CD4-positive, alpha-beta memory T cell (primary cell): ENCODE results near the gene SORT1. TPM values are rescaled to one million over a fixed set of nuclear protein-coding genes. Genes with fewer than 3 reads are reported as not detected.
A peak's percentile ranks its signal among the peaks of the same experiment; 100 is the strongest.
"Not testable (repeated sequence)": the region's sequence is repeated elsewhere in the genome, so short reads cannot be mapped to it uniquely, and the experiment has no call there.

ENCODE experiments used
- CTCF ChIA-PET: fragments of 350-600 bp; sonication (Branson Sonifier 250); formaldehyde crosslinking; loops from one replicate; lab custom pipeline; 2021; ENCODE audit warnings: inconsistent platforms; ENCODE audit not compliant: partially characterized antibody; lab: Charles Lee
- POLR2A ChIA-PET: fragments of 350-600 bp; sonication (Branson Sonifier 250); formaldehyde crosslinking; loops from one replicate; lab custom pipeline; 2021; ENCODE audit not compliant: partially characterized antibody; lab: Charles Lee
- DNase-seq, 5 donors: peaks; one replicate each; pipeline versions ENCODE4 v3.0.0 to v3.0.0-alpha.2; 2020 to 2022; ENCODE audit warnings: mixed read lengths in 1 of 5
- H3K27ac ChIP-seq: one replicate; pipeline ENCODE4 v1.7.0; 2013; ENCODE audit warnings: low read depth, low read length
- H3K27me3 ChIP-seq: 2 replicates; pipeline ENCODE4 v1.7.0; 2013; ENCODE audit warnings: mild to moderate bottlenecking, low read length, moderate library complexity; ENCODE audit not compliant: insufficient read depth
- H3K36me3 ChIP-seq: 2 replicates; pipeline ENCODE4 v1.7.0; 2013; ENCODE audit warnings: mild to moderate bottlenecking, low read length, moderate library complexity; ENCODE audit not compliant: insufficient read depth
- H3K4me1 ChIP-seq: 2 replicates; pipeline ENCODE4 v1.7.0; 2013; ENCODE audit warnings: mild to moderate bottlenecking, low read length, moderate library complexity; ENCODE audit not compliant: insufficient read depth
- H3K4me3 ChIP-seq, 2 donors: one replicate each; pipeline ENCODE4 v1.7.0; 2013; ENCODE audit warnings: low read length in 2 of 2, mild to moderate bottlenecking in 1 of 2
- H3K9me3 ChIP-seq, 2 donors: one replicate each; pipeline ENCODE4 v1.7.0; 2013; ENCODE audit warnings: low read length in 2 of 2, control low read depth in 1 of 2; ENCODE audit not compliant: control insufficient read depth in 1 of 2
- H3K27ac Mint-ChIP-seq, 7 donors: one replicate each; pipeline ENCODE4 v1.8.0; 2020 to 2021; ENCODE audit warnings: mixed read lengths in 7 of 7, mild to moderate bottlenecking in 6 of 7, inconsistent platforms in 3 of 7, moderate library complexity in 3 of 7
- H3K27me3 Mint-ChIP-seq, 2 donors: one replicate each; pipeline ENCODE4 v1.8.0; 2020 to 2021; ENCODE audit warnings: mixed read lengths in 2 of 2
- H3K36me3 Mint-ChIP-seq, 2 donors: one replicate each; pipeline ENCODE4 v1.8.0; 2020 to 2021; ENCODE audit warnings: mixed read lengths in 2 of 2, inconsistent platforms in 1 of 2, mild to moderate bottlenecking in 1 of 2
- H3K4me1 Mint-ChIP-seq, 4 donors: one replicate each; pipeline ENCODE4 v1.8.0; 2020 to 2021; ENCODE audit warnings: mixed read lengths in 4 of 4, mild to moderate bottlenecking in 1 of 4
- H3K4me3 Mint-ChIP-seq, 8 donors: one replicate each; pipeline ENCODE4 v1.8.0; 2020 to 2021; ENCODE audit warnings: mixed read lengths in 8 of 8, mild to moderate bottlenecking in 7 of 8, moderate library complexity in 6 of 8, inconsistent platforms in 3 of 8
- H3K9me3 Mint-ChIP-seq, 8 donors: one replicate each; pipeline ENCODE4 v1.8.0; 2020 to 2021; ENCODE audit warnings: mixed read lengths in 8 of 8, mild to moderate bottlenecking in 5 of 8, inconsistent platforms in 3 of 8, moderate library complexity in 1 of 8
- intact Hi-C: fragments of 100-400 bp; cut with micrococcal nuclease; formaldehyde crosslinking; loops from one replicate; pipeline ENCODE4 v1.15.1; 2023
- polyA plus RNA-seq, 2 donors: library from polyadenylated mRNA; unstranded; fragments of 300-500 nt; fragmentation: Illumina TruSeq; gene quantifications; one replicate each; pipeline ENCODE4 v1.2.3, GENCODE V29; 2021
- total RNA-seq, 2 experiments: library from RNA; stranded (reverse); gene quantifications; one replicate each; pipeline ENCODE4 v1.2.3, GENCODE V29; 2021

Gene SORT1
- total RNA-seq (under 1 TPM; 0.69 to 0.93 TPM), polyA plus RNA-seq (not detected)

DNA sequence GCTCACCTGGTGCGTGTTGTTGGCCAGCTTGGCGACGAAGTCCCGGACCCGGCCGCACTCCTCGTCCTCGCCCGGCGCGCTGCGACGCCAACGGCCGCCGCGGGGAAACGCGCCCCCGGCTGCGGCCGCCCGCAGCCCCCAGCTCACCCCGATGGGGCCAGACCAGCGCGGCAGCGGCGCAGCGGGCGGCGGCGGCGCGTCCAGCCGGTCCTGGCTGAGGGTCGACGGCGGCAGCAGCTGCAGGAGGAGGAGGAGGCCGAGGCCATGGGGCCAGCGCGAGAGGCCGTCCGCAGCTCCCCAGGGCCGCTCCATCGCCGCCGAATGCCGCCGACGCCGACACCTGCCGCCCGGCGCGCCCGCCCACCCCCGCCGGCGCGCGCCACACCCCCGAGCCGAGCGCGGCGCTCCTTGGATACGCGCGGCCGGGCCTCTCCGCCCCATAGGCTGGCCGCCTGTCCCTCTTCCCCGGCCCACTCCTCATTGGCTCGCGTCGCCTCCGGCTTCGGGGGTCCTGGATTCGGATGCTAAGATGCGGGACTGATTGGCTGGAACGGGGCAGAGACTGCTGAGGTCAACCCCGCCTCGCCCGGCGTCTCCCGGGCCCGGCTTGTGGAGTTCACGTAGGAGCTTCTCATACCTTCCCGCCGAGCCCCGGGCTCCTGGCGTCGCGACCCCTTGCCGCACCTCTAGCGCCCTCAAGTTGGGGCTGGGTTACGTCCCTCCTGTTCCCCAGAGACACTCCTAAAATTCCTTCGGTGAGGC, at the start of gene SORT1:
SORT1 (minus strand) TSS at position 338 of the 762 bp plus-strand sequence; CDS start at position 312, 26 bp downstream.
- Mint-ChIP-seq H3K4me1 (peaks cover 5 to 15% (median 9%) of the 10 kb centered on the region in 4 donors), H3K4me3 (peak within 1 kb of the TSS; percentile 70 to 86 (median 84)), H3K9me3 (no peaks in the 10 kb centered on the region), H3K27ac (peak within 1 kb of the TSS in 2 of 7 donors; percentile 29 to 53), H3K36me3 (peaks cover 9 to 18% of the 10 kb centered on the region in 2 donors), H3K27me3 (peaks cover 30 to 31% of the 10 kb centered on the region in 2 donors)
- no peaks in the 10 kb centered on the region for H3K9me3 ChIP-seq
- ChIA-PET POLR2A (interaction anchor here (0.6 to 3.2 kb wide), 6 partner anchors 29 to 485 kb away, joined by 3 to 15 read pairs (median 6); partner anchors contain the start of genes PSMA5 and PSRC1), CTCF (interaction anchor here (0.6 to 9.0 kb wide), 8 partner anchors 11 to 135 kb away, joined by 3 to 193 read pairs (median 8); partner anchors contain the start of gene PSRC1)
- no peak within 1 kb of the TSS for H3K4me3 ChIP-seq
- peaks cover 36% of the 10 kb centered on the region for H3K27me3 ChIP-seq
- H3K4me1 ChIP-seq, result peaks cover 14% of the 10 kb centered on the region
- peaks cover 19% of the 10 kb centered on the region for H3K36me3 ChIP-seq
- peak; percentile 35 to 50 (median 40) for DNase-seq
- H3K27ac ChIP-seq, result no peak within 1 kb of the TSS
- intact Hi-C loops, result no loop called here

DNA sequence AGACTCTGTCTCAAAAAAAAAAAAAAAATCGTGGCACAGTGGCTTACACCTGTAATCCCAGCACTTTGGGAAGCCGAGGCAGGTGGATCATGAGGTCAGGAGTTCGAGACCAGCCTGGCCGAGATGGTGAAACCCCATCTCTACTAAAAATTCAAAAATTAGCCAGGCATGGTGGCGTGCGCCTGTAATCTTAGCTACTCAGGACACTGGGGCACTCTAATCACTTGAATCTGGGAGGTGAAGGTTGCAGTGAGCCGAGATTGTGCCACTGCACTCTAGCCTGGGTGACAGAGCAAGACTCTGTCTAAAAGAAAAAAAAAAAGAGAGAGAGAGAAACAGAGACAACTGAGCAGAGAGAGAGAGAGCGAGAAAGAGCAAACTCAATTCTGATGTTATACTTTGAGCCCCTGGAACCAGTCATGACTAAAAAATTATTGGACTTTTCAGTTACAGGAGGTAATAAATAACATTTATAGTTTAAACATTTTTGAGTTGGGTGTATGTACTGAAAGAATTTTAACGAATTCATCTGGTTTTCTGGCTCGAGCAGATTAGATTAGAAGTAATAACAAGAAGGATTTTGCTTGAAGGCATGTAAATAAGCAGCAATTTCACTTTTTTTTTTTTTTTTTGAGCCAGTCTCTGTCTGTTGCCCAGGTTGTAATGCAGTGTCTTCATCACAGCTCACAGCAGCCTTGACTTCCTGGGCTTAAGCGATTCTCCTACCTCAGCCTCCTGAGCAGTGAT, 48.4 kb upstream of the SORT1 start:
- intact Hi-C loops, CTCF ChIA-PET, H3K9me3 Mint-ChIP-seq, H3K27me3 ChIP-seq, H3K27ac Mint-ChIP-seq, H3K9me3 ChIP-seq, POLR2A ChIA-PET, H3K4me1 ChIP-seq, DNase-seq, H3K4me3 ChIP-seq, H3K36me3 ChIP-seq, H3K36me3 Mint-ChIP-seq, H3K27ac ChIP-seq, H3K4me3 Mint-ChIP-seq, H3K4me1 Mint-ChIP-seq: not testable (repeated sequence)
- H3K27me3 Mint-ChIP-seq, result peaks cover 18 to 20% of the 10 kb centered on the region in 2 donors

DNA sequence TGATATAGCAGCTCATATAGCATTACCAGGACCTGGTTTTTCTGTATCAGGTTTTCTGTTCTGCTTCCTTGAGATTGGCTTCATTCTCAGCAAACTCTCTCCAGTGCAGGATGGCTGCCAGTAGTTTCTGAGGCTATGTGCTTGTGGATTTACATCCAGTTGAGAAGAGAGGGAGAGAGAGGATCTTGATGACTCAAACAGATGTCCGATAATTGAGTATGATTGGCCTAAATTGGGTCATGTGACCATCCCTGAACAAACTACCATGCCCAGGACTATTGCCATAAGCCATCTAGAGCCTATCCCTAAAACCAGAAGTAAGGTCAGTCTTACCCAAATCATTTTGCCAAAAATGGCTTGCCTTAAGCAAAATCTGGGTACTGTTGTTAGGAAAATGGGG, 46.6 kb upstream of the SORT1 start:
- Histone ChIP-seq H3K27ac (no peak overlapping the region), H3K27me3 (peaks cover 3% of the 10 kb centered on the region), H3K4me1 (no peaks in the 10 kb centered on the region), H3K9me3 (no peaks in the 10 kb centered on the region), H3K4me3 (no peak overlapping the region), H3K36me3 (no peaks in the 10 kb centered on the region)
- no peak overlapping the region for H3K4me3 Mint-ChIP-seq
- no peaks in the 10 kb centered on the region for H3K4me1 Mint-ChIP-seq
- DNase-seq, result no peak
- ChIA-PET CTCF (no interaction called here), POLR2A (no interaction called here)
- H3K27ac Mint-ChIP-seq, result no peak overlapping the region
- no peaks in the 10 kb centered on the region for H3K9me3 Mint-ChIP-seq
- intact Hi-C loops, result no loop called here
- H3K27me3 Mint-ChIP-seq, result peaks cover 10% of the 10 kb centered on the region in 2 donors
- no peaks in the 10 kb centered on the region for H3K36me3 Mint-ChIP-seq

DNA sequence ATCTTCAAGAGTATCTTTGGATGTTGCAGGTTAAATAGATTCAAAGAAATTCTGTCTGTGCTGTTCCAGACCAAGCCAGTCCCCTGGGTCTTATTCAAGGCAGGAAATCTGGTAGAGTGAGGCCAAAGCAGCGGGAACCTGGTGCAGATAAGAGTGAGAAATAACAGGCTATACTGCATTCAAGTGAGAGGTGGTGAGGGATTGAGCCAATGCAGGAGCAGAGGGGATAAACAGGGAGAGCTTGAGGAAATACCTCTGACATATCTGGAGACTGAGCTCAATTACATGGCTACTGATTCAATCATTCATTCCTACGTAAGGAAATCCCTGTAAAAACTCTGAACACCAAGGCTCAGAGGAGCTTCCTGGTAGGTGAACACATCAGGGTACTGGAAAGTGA, 45.8 kb upstream of the SORT1 start:
- Histone ChIP-seq H3K4me3 (no peak overlapping the region), H3K9me3 (no peaks in the 10 kb centered on the region), H3K4me1 (no peaks in the 10 kb centered on the region), H3K36me3 (no peaks in the 10 kb centered on the region), H3K27ac (no peak overlapping the region), H3K27me3 (peaks cover 3% of the 10 kb centered on the region)
- peaks cover 10% of the 10 kb centered on the region in 2 donors for H3K27me3 Mint-ChIP-seq
- no peaks in the 10 kb centered on the region for H3K36me3 Mint-ChIP-seq
- ChIA-PET POLR2A (no interaction called here), CTCF (no interaction called here)
- intact Hi-C loops, result no loop called here
- H3K9me3 Mint-ChIP-seq, result no peaks in the 10 kb centered on the region
- H3K4me1 Mint-ChIP-seq, result no peaks in the 10 kb centered on the region
- H3K27ac Mint-ChIP-seq, result no peak overlapping the region
- DNase-seq, result no peak
- H3K4me3 Mint-ChIP-seq, result no peak overlapping the region

DNA sequence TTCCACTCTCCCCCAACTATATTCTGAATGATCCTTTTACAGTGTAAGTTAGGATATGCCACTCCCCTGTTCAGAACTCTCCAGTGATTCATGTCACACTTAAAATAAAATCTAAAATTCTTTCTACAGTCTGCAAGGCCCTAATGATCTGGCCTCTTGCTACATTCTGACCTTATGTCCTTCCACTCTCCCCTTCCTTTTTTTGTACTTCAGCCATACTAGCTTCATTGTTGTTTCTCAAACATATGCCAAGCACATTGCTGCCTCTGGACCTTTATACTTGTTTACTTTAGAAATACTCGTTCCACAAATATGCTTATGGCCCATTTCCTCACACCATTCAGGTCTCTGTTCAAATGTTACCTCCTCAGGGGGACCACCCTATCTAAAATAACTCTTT, 43.4 kb upstream of the SORT1 start:
- Mint-ChIP-seq H3K4me3 (no peak overlapping the region), H3K27me3 (peaks cover 6 to 8% of the 10 kb centered on the region in 2 donors), H3K27ac (no peak overlapping the region), H3K9me3 (no peaks in the 10 kb centered on the region), H3K36me3 (no peaks in the 10 kb centered on the region), H3K4me1 (no peaks in the 10 kb centered on the region)
- ChIA-PET POLR2A (no interaction called here), CTCF (no interaction called here)
- Histone ChIP-seq H3K4me1 (no peaks in the 10 kb centered on the region), H3K27me3 (peaks cover 3% of the 10 kb centered on the region), H3K9me3 (no peaks in the 10 kb centered on the region), H3K27ac (no peak overlapping the region), H3K36me3 (no peaks in the 10 kb centered on the region), H3K4me3 (no peak overlapping the region)
- intact Hi-C loops, result no loop called here
- DNase-seq, result no peak

DNA sequence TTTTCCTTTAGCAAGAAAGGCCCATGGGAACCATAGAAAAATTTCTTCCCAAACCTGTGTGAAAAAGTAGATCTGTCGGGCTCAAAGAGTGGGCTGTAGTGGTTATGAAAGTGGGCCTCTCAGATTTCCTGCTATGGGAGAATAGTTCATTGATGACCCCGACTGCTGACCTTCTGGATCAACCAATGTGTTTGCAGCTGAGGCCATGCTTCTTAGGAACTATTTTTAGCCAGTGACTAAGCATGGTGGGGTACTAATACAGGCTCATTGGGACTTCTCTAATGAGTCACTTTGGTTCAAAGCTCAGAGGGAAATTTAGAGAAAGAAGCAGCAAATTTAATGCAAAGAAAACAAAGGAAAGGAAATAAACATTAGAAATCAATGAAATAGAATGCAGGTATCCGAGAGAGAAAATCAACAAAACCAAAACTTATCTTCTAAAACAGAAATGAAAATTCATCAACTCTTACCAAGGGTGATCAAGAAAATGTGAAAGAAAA, 41.1 kb upstream of the SORT1 start:
- H3K27me3 Mint-ChIP-seq, result peaks cover 6 to 11% of the 10 kb centered on the region in 2 donors
- no peak overlapping the region for H3K27ac Mint-ChIP-seq
- no peaks in the 10 kb centered on the region for H3K4me1 Mint-ChIP-seq
- ChIA-PET POLR2A (no interaction called here), CTCF (no interaction called here)
- no peaks in the 10 kb centered on the region for H3K4me1 ChIP-seq
- no peak overlapping the region for H3K4me3 Mint-ChIP-seq
- H3K9me3 Mint-ChIP-seq, result peaks cover 0 to 4% (median 0%) of the 10 kb centered on the region in 8 donors
- no peak overlapping the region for H3K27ac ChIP-seq
- no peaks in the 10 kb centered on the region for H3K27me3 ChIP-seq
- DNase-seq, result no peak
- intact Hi-C loops, result no loop called here
- no peaks in the 10 kb centered on the region for H3K36me3 Mint-ChIP-seq
- H3K4me3 ChIP-seq, result no peak overlapping the region
- H3K36me3 ChIP-seq, result no peaks in the 10 kb centered on the region
- no peaks in the 10 kb centered on the region for H3K9me3 ChIP-seq

DNA sequence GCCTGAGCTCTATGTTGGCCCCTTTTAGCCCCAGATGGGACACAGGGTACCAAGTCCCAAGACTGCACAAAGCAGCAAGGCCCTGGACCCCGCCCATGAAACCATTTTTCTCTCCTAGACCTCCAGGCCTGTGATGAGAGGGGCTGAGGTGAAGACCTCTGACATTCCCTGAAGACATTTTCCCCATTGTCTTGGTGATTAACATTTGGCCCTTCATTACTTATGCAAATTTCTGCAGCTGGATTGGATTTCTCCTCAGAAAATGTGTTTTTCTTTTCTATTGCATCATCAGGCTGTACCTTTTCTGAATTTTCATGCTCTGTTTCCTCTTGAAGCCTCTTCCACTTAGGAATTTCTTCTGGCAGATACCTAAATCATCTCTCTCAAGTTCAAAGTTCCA, 36.8 kb upstream of the SORT1 start:
- H3K4me1 Mint-ChIP-seq, result no peaks in the 10 kb centered on the region
- Histone ChIP-seq H3K27me3 (no peaks in the 10 kb centered on the region), H3K4me1 (no peaks in the 10 kb centered on the region), H3K9me3 (no peaks in the 10 kb centered on the region), H3K4me3 (no peak overlapping the region), H3K36me3 (no peaks in the 10 kb centered on the region), H3K27ac (no peak overlapping the region)
- no peak overlapping the region for H3K4me3 Mint-ChIP-seq
- POLR2A ChIA-PET, result no interaction called here
- H3K27ac Mint-ChIP-seq, result no peak overlapping the region
- CTCF ChIA-PET, result no interaction called here
- peaks cover 6 to 12% of the 10 kb centered on the region in 2 donors for H3K27me3 Mint-ChIP-seq
- H3K9me3 Mint-ChIP-seq, result peaks cover 0 to 4% (median 0%) of the 10 kb centered on the region in 8 donors
- intact Hi-C loops, result no loop called here
- no peaks in the 10 kb centered on the region for H3K36me3 Mint-ChIP-seq
- no peak for DNase-seq
